HUDEP-2 (cell line): ENCODE data around the gene UAP1.

Experiments used
- DNase-seq, 76 experiments: peaks; one replicate each; lab custom pipeline; 2025; ENCODE audit not compliant: unreplicated experiment in 76 of 76; lab: John Stamatoyannopoulos, UW

Gene UAP1

DNA sequence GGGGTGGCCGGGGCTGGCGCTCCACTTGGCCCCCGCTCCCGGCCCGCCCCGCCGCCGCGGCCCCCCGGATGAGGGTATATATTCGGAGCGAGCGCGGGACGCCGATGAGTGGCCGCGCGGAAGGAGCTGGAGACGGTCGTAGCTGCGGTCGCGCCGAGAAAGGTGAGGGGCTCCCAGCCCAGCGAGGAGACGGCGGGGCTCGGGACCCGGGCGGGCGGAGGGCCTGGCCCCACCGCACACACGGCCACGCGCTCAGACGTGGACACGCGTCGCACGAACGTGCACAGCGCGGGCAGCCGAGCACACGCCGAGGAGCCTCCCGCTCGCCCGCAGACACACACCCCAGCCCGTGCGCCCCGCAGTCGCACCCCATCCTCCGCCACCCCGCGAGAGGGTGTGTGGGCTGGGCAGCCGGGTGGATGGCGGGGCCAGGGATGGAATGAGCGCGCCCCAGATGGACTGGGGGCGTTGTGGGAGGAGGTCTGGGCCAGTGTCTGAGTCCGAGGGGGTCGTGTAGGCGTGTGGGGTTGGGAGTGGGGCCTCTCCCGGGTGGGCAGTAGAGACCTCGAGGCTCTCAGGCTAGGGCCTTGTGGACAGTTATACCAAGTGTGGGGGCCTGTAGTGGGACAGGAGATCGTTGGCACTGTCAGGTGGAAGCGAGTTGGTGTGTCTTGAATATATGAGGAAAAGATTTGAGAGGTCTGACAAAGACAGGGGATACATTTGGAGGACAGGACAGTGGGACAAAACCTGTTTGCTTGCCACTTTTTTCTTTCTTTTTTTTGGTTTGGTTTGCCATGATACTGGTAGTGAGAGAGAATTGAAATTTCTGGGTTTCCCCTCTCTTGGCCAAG is at the start of gene UAP1:
Gene UAP1, plus strand, starts transcription at position 107 of the 854 bp plus-strand sequence. CDS start 4,347 bp downstream, outside the sequence.
- DNase-seq = peak in 10 of 76 experiments; percentile 8 to 60 (median 26)

- no peak for DNase-seq
These were observed 34.2 kb upstream of the UAP1 start for GRCh38 chr1:162527314-162527713.

GRCh38 chr1:162530307-162530987 is 31.1 kb upstream of the UAP1 start:
- no peak for DNase-seq

DNA sequence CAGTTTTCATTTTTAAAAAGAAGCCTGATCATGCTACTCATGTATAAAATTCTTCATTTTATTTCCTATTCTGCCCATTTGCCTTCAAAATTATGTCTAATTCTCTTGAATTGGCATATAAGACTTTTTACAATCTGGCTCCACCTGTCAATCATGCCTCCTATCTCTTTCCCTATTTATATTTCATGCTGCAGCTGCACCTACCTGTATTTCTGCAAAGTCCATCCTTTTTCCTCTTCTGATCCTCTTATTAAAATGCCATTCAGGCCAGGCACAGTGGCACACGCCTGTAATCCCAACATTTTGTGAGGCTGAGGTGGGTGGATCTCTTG is 30.6 kb upstream of the UAP1 start:
- no peak for DNase-seq

DNA sequence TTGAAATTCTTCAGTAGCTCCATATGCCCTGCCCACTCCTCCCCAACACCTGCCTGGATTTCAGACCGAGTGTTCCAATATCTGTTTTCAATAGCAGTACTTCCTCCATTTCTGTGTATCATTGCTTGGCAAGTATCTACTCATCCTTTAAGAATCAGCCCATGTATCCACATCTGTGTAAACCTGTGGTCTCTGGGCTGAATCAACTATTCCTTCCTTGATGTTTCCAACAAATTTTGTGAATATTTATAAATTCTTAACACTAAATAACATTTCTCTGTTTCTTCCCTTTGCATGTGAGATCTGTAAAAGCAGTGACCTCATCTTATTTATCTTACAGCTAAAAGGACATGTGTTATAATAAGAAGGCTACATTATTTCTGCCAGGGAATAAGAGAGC is 26.0 kb upstream of the UAP1 start:
- DNase-seq = no peak

DNA sequence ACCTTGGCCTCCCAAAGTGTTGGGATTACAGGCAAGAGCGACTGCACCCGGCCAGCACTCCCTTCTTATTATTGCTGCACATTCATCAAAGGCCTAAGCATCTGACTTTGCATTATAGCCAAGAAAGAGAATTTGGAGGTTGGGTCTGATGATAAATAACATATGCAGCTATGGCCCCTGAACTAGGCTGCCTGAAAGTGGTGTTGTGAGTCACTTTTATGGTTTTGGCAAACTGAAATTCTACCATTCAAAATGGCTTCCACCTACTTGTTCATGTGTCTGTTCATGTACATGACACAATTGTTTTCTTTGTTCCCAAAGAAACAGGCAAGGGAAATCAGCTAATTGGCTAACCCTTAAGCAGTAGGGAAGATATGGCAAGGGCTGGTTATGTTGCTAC is 25.0 kb upstream of the UAP1 start:
- no peak for DNase-seq

DNA sequence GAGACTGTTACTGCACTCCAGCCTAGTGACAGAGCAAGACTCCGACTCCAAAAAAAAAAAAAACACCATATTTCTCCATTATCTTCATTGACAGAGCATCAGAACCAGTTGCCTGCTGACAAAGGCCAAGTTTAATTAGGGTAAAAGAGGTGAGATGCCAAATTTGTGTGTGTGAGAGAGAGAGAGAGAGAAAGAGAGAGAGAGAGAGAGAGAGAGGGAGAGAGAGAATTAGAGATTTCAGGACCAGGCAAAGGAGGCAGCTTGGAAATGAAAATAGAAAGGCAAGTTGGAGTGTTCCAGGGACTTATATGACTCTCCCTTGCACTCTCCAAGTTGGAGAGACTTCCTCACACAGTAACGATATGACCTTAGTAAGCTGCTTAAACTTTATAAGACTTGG is 24.3 kb upstream of the UAP1 start:
- no peak for DNase-seq

- DNase-seq = no peak
These were observed 22.6 kb upstream of the UAP1 start for GRCh38 chr1:162538815-162539431.

DNA sequence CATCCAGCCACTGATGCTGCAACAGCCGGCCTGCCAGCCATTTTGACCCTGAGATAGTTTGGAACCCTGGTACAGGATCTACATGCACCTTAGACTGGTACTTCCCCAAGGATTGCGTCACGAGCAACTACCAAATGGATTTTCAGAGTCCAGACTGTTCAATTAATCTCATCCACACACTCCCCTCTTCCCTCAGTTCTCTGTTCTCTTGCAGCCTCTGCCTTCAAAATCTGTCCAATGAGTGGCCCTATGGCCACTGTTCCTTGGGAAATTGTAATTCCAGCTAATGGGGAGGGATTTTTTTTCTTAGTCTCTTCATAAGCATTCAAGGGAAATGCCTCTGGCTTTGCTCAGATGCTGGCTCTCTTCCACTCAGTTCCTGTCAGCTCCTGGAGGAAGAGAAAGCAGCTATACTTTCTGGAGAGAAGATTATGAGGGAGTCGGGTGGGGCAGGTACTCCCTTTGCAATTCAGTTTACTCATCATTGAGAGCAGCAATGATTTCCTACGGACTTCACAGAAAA is 19.8 kb upstream of the UAP1 start:
- DNase-seq = no peak

GRCh38 chr1:162543228-162543627 is 18.3 kb upstream of the UAP1 start:
- no peak for DNase-seq

DNA sequence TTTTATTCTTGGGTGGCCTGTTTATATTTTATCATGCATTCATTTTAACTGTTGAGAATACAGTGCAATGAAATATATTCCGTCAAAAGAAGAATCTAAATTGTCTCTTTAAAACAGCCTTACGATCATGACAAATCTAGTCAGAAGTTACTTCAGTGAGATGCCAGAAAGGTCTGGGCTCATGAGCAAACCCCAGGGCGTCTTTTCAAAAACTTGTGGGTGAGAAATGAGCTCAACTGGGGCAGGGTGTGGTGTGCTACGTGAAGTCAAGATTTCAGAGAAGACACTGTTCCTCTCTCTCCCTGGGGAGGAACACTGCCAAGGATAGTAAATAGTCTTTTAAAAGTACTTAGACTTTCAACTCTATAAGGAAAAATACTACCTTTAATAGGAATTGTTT is 13.4 kb upstream of the UAP1 start:
- DNase-seq = peak in 13 of 76 experiments; percentile 3 to 36 (median 11)

DNA sequence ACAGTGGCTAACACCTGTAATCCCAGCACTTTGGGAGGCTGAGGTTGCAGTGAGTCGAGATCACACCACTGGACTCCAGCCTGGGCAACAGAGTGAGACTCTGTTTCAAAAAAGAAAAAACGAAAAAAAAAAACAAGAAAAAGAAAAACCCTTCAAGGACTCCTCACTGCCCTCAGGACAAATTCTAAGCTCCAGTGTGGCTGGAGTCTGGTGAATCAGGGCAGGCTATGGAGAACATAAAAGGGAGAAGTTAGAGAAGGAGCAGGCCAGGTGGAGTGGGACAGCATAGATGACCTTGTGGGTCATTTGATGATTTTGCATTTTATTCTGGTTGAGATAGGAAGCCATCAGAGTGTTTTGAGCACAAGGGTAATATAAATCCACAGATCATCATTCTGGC is 12.5 kb upstream of the UAP1 start:
- DNase-seq = no peak

- DNase-seq = no peak
These were observed 10.6 kb upstream of the UAP1 start for GRCh38 chr1:162550925-162551324.

DNA sequence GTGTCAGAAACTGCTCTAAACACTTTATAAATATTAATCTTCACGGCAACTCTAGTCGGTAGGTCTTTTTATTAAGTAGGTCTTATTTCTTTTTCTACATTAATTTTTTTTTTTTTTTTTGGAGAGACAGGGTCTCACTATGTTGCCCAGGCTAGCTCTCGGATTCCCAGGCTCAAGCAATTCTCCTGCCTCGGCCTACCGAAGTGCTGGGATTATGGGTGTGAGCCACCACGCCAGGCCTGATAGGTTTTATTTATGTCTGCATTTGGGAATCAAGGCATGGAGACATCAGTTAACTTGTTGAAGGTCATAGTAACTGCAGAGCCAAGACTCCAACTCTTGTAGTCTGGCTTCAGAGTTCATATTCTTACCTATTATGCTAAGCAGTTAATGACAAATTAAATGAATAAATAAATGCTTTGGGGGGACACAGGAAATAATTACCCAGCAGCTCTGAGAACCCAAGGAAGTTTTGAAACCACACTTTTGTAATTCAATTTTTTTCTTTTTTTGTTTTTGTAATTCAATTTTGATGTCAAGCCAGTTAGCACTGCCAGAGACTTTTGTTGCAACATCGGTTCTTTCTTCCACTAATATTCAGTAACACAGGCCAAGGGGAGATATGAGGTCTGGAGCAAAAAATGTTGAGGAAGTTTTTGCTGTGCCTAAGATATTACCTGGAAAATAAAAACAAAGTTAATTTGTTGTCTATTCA is 9.4 kb upstream of the UAP1 start:
- DNase-seq = no peak

GRCh38 chr1:162552684-162553252 is 8.8 kb upstream of the UAP1 start:
- no peak for DNase-seq

- no peak for DNase-seq
These were observed 7.3 kb upstream of the UAP1 start for GRCh38 chr1:162554258-162554657.

GRCh38 chr1:162557536-162557935 is 4.0 kb upstream of the UAP1 start:
- no peak for DNase-seq

DNA sequence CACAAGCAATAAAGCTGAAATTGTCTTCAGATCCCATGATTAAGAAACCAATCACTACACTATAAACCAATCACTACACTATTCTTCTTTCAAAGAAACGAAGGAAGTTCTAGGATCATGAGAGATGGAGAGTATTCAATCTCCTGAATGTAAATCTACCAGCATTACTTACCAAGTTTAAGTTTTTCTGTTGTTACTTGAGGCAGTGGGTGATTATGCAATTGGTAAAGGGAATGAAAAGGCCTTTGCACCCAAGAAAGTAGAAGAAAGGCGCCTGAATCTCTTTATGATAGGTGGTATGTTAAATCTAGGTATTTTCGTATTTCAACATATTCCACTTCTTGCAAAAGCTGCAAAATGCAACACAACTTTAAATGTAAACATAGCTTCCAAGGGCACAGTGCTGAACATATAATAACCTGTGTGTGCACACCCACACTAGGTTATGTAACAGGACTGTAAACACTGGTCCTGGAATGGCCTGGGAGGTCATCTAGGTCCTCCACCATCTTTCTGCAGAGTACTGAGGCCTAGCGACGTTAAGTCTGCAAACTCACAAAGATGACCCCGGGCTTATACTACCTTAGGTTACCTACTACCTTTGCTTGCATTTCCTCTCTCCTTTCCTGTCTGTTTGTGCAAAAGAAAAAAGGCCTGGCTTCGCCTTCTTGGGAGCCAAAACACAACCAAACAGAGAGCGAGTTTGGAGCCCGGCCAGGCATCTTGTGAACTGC is 1.1 kb upstream of the UAP1 start:
- DNase-seq = no peak

DNA sequence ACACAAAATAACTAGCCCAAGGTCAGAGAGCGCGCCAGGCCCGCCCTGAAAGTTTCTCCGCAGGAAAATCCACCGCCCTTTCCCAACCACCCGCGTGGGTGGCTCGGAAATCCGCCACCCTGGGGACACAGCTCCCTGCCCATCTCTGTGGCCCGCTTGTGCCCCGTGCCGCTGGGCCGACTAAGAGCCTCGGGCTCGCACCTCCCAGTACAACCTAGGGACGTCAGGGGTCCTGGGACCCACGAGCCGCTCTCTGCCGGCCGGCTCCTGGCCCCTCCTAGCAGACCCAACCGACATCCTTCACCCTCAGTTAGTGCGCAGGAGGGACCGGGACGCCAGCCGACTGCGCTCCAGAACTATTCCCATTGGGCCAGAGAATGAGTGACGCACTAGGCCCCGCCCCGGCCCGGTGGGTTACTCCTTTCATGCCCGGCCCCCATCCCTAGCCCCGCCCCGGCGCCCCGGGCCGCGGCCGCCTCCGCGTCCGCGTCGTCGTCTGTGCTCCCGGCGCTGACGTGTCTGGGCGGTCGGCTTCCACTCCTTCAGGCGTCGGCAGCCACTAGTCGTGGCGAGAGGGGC is 396 bp upstream of the UAP1 start:
- peak in 75 of 76 experiments; percentile 46 to 98 (median 94) for DNase-seq

DNA sequence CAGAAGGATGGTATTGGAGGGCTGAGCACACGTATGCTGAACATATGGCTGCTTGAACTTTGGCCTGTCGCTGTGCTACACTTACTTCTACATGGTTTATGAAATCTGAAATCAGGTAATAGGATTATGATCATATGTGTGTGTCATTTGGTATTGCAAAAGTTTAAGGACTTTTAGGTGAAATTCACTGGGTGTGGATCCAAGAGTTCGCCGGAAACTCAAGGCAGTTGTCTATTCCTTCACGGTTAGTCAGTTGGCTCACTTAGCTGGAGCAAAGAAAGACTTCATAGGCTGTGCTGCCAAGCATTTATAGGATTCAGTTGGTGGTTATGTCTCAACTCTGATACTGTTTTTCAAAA is 927 bp downstream of the UAP1 start:
- DNase-seq = peak in 1 of 76 experiments; percentile 19
